Thyroid gland (tissue), 4 donors: ENCODE measurements around the gene COL8A1.

ENCODE experiments used
- POLR2A ChIP-seq, 2 donors: fragments of 450-650 bp; IDR thresholded peaks; one replicate each; pipeline ENCODE4 v1.6.1; 2017; ENCODE audit warnings: antibody characterized with exemption in 2 of 2, mild to moderate bottlenecking in 2 of 2, moderate library complexity in 1 of 2
- TF ChIP-seq, protein P1 (sequence below), 6 experiments: fragments of 200-600 bp in 3 of 6; fragments of 450-650 bp in 3 of 6; sonication (generic) in 3 of 6; IDR thresholded peaks; one replicate each; pipeline ENCODE4 v1.5.1; 2016 to 2019; ENCODE audit warnings: antibody characterized with exemption in 6 of 6, mild to moderate bottlenecking in 2 of 6, inconsistent platforms in 1 of 6, moderate library complexity in 1 of 6

DNA sequence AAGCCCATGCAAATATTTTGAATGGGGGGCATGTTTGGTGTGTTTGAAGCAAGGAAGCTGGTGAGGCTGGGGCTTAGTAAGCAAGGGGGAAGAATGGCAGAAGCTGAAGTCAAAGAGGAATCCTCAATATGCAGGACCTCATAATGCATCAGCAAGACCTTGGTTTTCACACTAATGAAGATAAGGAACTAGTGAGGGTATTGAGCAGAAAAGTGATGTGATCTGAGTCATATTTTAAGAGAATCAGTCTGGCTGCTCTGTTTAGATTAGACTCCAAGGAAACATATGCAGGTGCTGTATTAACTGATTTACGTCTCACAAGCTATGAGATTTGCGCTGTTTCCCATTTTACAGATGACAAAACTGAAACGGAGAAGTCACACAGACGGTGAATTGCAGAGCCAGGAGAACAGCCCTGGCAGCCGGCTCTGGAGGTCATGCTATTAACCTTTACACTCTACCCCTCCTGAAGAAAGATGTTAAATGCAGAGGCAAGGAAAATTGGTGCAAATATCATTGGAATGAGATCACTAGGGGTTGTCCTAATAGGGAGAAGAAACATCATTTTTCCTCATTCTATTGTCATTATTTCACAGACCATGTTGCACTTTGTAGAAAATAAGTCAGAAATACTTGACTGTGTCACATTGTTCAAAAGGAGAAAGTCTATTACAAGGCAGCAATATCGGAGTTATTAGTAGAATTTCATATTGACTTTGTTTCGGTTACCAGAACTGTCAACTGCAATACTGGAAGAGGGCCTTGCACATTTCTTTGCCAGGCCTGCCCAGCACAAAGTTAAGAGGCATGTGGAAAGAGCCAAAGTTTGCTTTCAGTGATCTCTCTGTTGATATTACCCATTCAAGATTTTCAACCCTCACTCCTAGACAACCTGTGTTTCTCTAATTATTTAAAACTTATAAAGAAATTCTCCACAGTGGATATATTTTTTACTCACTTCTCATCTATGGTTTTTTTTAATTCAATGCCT, 64.9 kb downstream of the COL8A1 start:
- TF ChIP-seq, protein P1, sequence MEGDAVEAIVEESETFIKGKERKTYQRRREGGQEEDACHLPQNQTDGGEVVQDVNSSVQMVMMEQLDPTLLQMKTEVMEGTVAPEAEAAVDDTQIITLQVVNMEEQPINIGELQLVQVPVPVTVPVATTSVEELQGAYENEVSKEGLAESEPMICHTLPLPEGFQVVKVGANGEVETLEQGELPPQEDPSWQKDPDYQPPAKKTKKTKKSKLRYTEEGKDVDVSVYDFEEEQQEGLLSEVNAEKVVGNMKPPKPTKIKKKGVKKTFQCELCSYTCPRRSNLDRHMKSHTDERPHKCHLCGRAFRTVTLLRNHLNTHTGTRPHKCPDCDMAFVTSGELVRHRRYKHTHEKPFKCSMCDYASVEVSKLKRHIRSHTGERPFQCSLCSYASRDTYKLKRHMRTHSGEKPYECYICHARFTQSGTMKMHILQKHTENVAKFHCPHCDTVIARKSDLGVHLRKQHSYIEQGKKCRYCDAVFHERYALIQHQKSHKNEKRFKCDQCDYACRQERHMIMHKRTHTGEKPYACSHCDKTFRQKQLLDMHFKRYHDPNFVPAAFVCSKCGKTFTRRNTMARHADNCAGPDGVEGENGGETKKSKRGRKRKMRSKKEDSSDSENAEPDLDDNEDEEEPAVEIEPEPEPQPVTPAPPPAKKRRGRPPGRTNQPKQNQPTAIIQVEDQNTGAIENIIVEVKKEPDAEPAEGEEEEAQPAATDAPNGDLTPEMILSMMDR (IDR thresholded peaks at IDR 0.05) = no peak
- TF ChIP-seq POLR2A (IDR thresholded peaks at IDR 0.05) = no peak
